GM23248 (cell line): ENCODE measurements around the gene USP6NL.

ENCODE experiments used
- EZH2 ChIP-seq: fragments of 200-600 bp; sonication (generic); IDR thresholded peaks from 2 replicates; pipeline ENCODE4 v1.6.1; 2018; ENCODE audit warnings: antibody characterized with exemption, mild to moderate bottlenecking; ENCODE audit not compliant: insufficient read depth, poor library complexity, severe bottlenecking
- EZH2phosphoT487 ChIP-seq: fragments of 200-600 bp; sonication (generic); IDR thresholded peaks from 2 replicates; pipeline ENCODE4 v1.6.1; 2018; ENCODE audit warnings: antibody characterized with exemption, moderate library complexity, mild to moderate bottlenecking, low read depth; ENCODE audit not compliant: insufficient read depth

- TF ChIP-seq EZH2phosphoT487 (no peak), EZH2 (no peak)
Observed at GRCh38 chr10:11439523-11440053, 171.9 kb downstream of the USP6NL start.
